ENCODE measurements around the gene DGKZ.

Gene DGKZ

GRCh38 chr11:46397526-46397925 is 50.3 kb downstream of the DGKZ start:
- no CpG with 5 or more reads among the region's 19 CpGs for WGBS (ENCODE audit: insufficient coverage, insufficient read length)
- H3K36me3 ChIP-seq (ENCODE audit: control insufficient read depth, insufficient read depth, low read length) = no peaks in the 10 kb centered on the region; the same call in 1 of the 2 replicates
- H3K9me3 ChIP-seq (ENCODE audit: control insufficient read depth, insufficient read depth, low read length) = no peaks in the 10 kb centered on the region
- H3K27me3 ChIP-seq (ENCODE audit: control insufficient read depth, insufficient read depth, low read length) = no peaks in the 10 kb centered on the region
- no peak overlapping the region for H3K4me3 ChIP-seq (ENCODE audit: low read length)
- DNase-seq (ENCODE audit: low read depth, low spot score) = no peak
- no peak overlapping the region for H3K27ac ChIP-seq (ENCODE audit: low read length)
- H3K4me1 ChIP-seq (ENCODE audit: control insufficient read depth, insufficient read depth, low read length) = peaks cover 1% of the 10 kb centered on the region; the same call in 1 of the 2 replicates

DNA sequence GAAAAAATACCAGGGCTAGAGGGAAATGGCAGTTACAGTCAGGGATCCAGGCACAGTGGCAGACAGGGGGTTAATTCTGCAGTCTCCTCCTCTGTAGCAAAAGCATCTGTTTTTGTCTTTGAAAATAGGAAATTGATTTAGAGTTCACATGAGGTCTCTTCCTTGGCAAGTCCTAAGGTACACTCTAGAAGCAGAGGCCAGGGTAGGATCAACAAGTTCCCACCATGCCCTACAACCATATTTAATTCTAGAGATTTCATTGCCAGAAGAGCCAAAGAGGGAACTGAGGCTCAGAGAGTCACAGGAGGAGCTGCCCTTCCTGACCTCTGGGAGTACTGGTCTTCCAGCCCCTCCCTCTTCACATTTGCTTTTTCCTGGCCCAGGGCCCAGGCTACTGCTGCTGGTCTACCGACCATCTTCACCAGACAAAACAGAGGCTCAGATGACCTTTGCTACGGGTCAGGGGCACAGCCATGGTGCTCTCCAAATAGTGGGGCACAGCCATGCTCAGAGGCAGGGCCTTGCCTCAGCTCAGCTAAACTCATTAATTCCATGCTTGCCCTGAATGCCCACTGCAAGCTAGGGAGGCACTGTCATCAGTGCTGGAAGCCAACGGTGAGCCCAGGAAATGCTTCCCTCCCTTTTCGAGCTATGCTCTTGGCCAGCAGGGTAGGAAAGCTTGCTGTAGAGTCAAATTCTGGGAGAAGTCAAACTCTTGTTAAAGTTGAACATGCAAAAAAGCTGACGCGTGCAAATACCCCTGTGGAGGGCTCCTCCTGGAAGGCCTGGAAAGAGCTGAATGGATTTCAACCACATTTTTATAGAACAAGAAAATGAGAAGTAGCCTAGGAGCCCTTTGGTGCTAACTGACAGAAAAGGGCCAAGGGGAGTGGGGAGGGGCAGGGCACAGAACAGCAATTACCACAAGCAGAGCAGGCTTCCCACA is 56.0 kb downstream of the DGKZ start:
- no CpG with 5 or more reads among the region's 6 CpGs for WGBS (ENCODE audit: insufficient coverage, insufficient read length)
- H3K27me3 ChIP-seq (ENCODE audit: control insufficient read depth, insufficient read depth, low read length) = no peaks in the 10 kb centered on the region
- H3K4me3 ChIP-seq (ENCODE audit: low read length) = no peak overlapping the region
- H3K27ac ChIP-seq (ENCODE audit: low read length) = no peak overlapping the region
- DNase-seq (ENCODE audit: low read depth, low spot score) = no peak
- H3K4me1 ChIP-seq (ENCODE audit: control insufficient read depth, insufficient read depth, low read length) = no peaks in the 10 kb centered on the region
- H3K9me3 ChIP-seq (ENCODE audit: control insufficient read depth, insufficient read depth, low read length) = no peaks in the 10 kb centered on the region
- H3K36me3 ChIP-seq (ENCODE audit: control insufficient read depth, insufficient read depth, low read length) = peaks cover 3% of the 10 kb centered on the region

GRCh38 chr11:46404476-46405017 is 57.3 kb downstream of the DGKZ start:
- no peaks in the 10 kb centered on the region for H3K4me1 ChIP-seq (ENCODE audit: control insufficient read depth, insufficient read depth, low read length)
- H3K36me3 ChIP-seq (ENCODE audit: control insufficient read depth, insufficient read depth, low read length) = peaks cover 3% of the 10 kb centered on the region
- WGBS (ENCODE audit: insufficient coverage, insufficient read length) = no CpG with 5 or more reads among the region's 5 CpGs
- no peaks in the 10 kb centered on the region for H3K27me3 ChIP-seq (ENCODE audit: control insufficient read depth, insufficient read depth, low read length)
- no peak for DNase-seq (ENCODE audit: low read depth, low spot score)
- no peak overlapping the region for H3K4me3 ChIP-seq (ENCODE audit: low read length)
- H3K27ac ChIP-seq (ENCODE audit: low read length) = no peak overlapping the region
- no peaks in the 10 kb centered on the region for H3K9me3 ChIP-seq (ENCODE audit: control insufficient read depth, insufficient read depth, low read length)

- H3K4me1 ChIP-seq (ENCODE audit: control insufficient read depth, insufficient read depth, low read length) = no peaks in the 10 kb centered on the region
- H3K4me3 ChIP-seq (ENCODE audit: low read length) = no peak overlapping the region
- no peak overlapping the region for H3K27ac ChIP-seq (ENCODE audit: low read length)
- WGBS (ENCODE audit: insufficient coverage, insufficient read length) = no CpG with 5 or more reads among the region's 10 CpGs
- peaks cover 3% of the 10 kb centered on the region for H3K36me3 ChIP-seq (ENCODE audit: control insufficient read depth, insufficient read depth, low read length)
- no peaks in the 10 kb centered on the region for H3K9me3 ChIP-seq (ENCODE audit: control insufficient read depth, insufficient read depth, low read length)
- H3K27me3 ChIP-seq (ENCODE audit: control insufficient read depth, insufficient read depth, low read length) = no peaks in the 10 kb centered on the region
- no peak for DNase-seq (ENCODE audit: low read depth, low spot score)
Measured at GRCh38 chr11:46407635-46408034, 60.4 kb downstream of the DGKZ start.

DNA sequence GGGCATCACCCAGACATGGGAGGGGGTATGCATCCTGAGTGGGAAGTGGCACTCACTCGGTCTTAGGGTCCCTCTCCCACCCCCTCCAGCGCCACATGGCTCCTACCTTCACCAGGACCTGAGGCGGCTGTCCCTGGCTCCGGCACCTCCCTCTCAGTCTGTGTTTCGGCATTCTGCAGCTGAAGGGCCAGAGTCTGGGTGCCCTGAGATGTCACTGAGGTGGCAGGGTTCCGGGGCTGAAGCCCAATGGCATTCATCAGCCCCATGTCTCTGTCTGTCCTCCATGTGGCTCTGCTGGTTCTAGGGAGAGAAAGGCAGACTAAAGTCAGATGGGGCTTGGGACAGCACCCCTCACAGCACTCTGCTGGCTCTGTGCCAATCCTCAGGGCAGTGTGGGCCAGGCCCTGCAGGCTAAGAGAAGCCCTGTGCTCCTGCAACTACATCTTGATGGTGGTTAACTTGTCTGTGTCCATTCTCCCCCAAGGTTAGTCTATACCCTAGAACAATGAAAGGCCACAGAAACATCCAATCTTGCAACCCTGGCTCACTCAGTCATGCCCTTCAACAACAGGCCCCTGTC is 61.2 kb downstream of the DGKZ start:
- Histone ChIP-seq H3K27ac (ENCODE audit: low read length) (no peak overlapping the region), H3K36me3 (ENCODE audit: control insufficient read depth, insufficient read depth, low read length) (peaks cover 3% of the 10 kb centered on the region), H3K9me3 (ENCODE audit: control insufficient read depth, insufficient read depth, low read length) (no peaks in the 10 kb centered on the region), H3K4me3 (ENCODE audit: low read length) (no peak overlapping the region), H3K27me3 (ENCODE audit: control insufficient read depth, insufficient read depth, low read length) (no peaks in the 10 kb centered on the region), H3K4me1 (ENCODE audit: control insufficient read depth, insufficient read depth, low read length) (no peaks in the 10 kb centered on the region)
- WGBS (ENCODE audit: insufficient coverage, insufficient read length) = no CpG with 5 or more reads among the region's 6 CpGs
- DNase-seq (ENCODE audit: low read depth, low spot score) = no peak

DNA sequence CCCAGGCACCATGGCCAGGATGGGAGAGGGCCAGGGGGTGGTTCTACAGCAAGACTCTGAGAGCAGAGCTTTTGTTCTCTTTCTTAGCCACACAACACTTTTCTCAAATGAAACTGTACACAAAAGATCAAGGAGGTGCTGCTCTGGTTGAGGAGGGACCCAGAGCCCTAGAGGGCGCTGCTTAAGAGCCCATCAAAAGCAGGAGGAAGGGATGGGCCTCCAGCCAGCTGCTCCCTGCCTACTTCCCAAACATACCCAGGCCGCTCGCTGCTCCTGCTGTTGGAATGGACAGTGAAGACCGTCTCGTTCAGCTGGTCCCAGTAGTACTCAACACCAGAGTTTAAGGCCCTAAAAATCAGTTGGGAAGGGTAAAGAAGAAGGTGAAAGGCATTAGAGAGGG is 62.8 kb downstream of the DGKZ start:
- WGBS (ENCODE audit: insufficient coverage, insufficient read length) = no CpG with 5 or more reads among the region's 5 CpGs
- H3K9me3 ChIP-seq (ENCODE audit: control insufficient read depth, insufficient read depth, low read length) = no peaks in the 10 kb centered on the region
- H3K4me1 ChIP-seq (ENCODE audit: control insufficient read depth, insufficient read depth, low read length) = no peaks in the 10 kb centered on the region
- DNase-seq (ENCODE audit: low read depth, low spot score) = no peak
- H3K36me3 ChIP-seq (ENCODE audit: control insufficient read depth, insufficient read depth, low read length) = peaks cover 3% of the 10 kb centered on the region; the same call in 1 of the 2 replicates
- no peaks in the 10 kb centered on the region for H3K27me3 ChIP-seq (ENCODE audit: control insufficient read depth, insufficient read depth, low read length)
- H3K27ac ChIP-seq (ENCODE audit: low read length) = no peak overlapping the region
- no peak overlapping the region for H3K4me3 ChIP-seq (ENCODE audit: low read length)

DNA sequence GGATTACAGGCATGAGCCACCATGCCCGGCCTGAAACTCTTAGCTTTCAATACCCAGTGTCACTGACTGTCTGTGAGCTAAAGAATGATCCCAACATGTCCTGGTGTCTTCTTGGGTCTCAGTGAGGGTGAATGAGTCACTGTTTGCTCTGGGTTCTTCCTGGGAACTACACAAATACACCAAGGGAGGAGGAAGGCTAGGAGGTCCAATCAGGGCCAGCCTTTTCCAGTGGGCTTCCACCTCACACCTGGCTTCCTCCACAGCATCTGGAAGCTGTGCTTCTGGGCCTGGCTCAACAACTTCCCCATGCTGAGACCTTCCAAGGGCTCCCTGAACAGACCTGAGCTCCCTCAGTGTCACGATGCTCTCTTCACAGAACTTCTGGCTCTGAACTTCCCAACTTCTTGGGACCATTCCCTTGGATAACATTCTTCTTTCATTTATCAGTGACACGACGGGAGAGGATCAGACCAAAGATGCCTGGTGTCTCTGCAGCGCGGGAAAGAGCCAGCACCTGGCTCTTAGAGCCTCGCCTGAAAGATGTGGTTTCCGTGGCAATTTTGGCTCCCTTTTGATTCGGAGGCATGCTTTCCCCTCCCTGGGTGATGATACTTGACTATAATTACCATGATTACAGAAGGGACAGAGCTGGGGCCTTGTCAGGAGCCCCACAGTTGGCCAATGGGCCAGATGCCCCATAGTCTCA is 66.7 kb downstream of the DGKZ start:
- no peak overlapping the region for H3K27ac ChIP-seq (ENCODE audit: low read length)
- H3K4me3 ChIP-seq (ENCODE audit: low read length) = no peak overlapping the region
- no peaks in the 10 kb centered on the region for H3K4me1 ChIP-seq (ENCODE audit: control insufficient read depth, insufficient read depth, low read length)
- no peak for DNase-seq (ENCODE audit: low read depth, low spot score)
- no peaks in the 10 kb centered on the region for H3K27me3 ChIP-seq (ENCODE audit: control insufficient read depth, insufficient read depth, low read length)
- WGBS (ENCODE audit: insufficient coverage, insufficient read length) = no CpG with 5 or more reads among the region's 9 CpGs
- H3K9me3 ChIP-seq (ENCODE audit: control insufficient read depth, insufficient read depth, low read length) = no peaks in the 10 kb centered on the region
- peaks cover 3% of the 10 kb centered on the region; the same call in 1 of the 2 replicates for H3K36me3 ChIP-seq (ENCODE audit: control insufficient read depth, insufficient read depth, low read length)

DNA sequence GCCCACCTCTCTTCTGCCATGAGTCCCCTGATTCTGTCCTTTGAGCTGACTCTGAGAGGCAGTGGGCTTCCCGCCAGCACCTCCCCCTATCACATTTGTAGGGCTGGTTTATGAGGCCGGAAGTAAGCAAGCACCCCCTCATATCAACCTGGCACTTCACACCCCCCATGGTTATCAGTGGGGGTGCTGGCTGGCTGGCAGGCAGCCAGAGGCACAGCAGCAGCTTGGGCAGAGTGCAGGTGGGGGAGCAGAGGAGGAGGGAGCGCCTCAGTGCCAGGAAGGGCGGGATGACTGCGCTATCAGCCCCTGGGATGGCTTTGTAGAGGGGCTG is 67.2 kb downstream of the DGKZ start:
- WGBS (ENCODE audit: insufficient coverage, insufficient read length) = no CpG with 5 or more reads among the region's 5 CpGs
- DNase-seq (ENCODE audit: low read depth, low spot score) = no peak
- H3K27me3 ChIP-seq (ENCODE audit: control insufficient read depth, insufficient read depth, low read length) = no peaks in the 10 kb centered on the region
- peaks cover 3% of the 10 kb centered on the region; the same call in 1 of the 2 replicates for H3K36me3 ChIP-seq (ENCODE audit: control insufficient read depth, insufficient read depth, low read length)
- no peak overlapping the region for H3K4me3 ChIP-seq (ENCODE audit: low read length)
- H3K4me1 ChIP-seq (ENCODE audit: control insufficient read depth, insufficient read depth, low read length) = no peaks in the 10 kb centered on the region
- no peak overlapping the region for H3K27ac ChIP-seq (ENCODE audit: low read length)
- H3K9me3 ChIP-seq (ENCODE audit: control insufficient read depth, insufficient read depth, low read length) = no peaks in the 10 kb centered on the region

GRCh38 chr11:46414879-46415278 is 67.6 kb downstream of the DGKZ start:
- Histone ChIP-seq H3K27me3 (ENCODE audit: control insufficient read depth, insufficient read depth, low read length) (no peaks in the 10 kb centered on the region), H3K4me3 (ENCODE audit: low read length) (no peak overlapping the region), H3K36me3 (ENCODE audit: control insufficient read depth, insufficient read depth, low read length) (peaks cover 3% of the 10 kb centered on the region; the same call in 1 of the 2 replicates), H3K9me3 (ENCODE audit: control insufficient read depth, insufficient read depth, low read length) (no peaks in the 10 kb centered on the region), H3K27ac (ENCODE audit: low read length) (no peak overlapping the region), H3K4me1 (ENCODE audit: control insufficient read depth, insufficient read depth, low read length) (no peaks in the 10 kb centered on the region)
- WGBS (ENCODE audit: insufficient coverage, insufficient read length) = no CpG with 5 or more reads among the region's 3 CpGs
- no peak for DNase-seq (ENCODE audit: low read depth, low spot score)

DNA sequence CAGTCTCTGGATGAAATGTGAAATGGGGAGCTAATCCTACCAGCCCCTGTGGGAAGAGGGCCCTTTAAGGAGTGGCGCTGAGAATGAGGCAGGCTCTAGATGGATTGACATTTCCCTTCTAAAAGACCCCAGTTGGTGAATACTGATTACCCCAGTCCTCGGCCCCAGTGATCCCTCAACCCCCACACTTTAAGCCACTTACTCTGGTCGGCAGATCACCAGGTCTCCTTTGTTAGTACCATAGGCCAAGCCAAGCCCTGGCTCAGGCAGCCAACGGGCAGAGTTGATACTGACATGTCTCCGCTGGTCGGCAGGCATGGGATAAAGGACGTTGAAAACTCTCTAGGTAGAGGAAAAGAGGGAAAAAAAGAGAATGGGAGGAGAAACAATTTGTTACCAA is 70.4 kb downstream of the DGKZ start:
- Histone ChIP-seq H3K27me3 (ENCODE audit: control insufficient read depth, insufficient read depth, low read length) (no peaks in the 10 kb centered on the region), H3K9me3 (ENCODE audit: control insufficient read depth, insufficient read depth, low read length) (no peaks in the 10 kb centered on the region), H3K4me3 (ENCODE audit: low read length) (no peak overlapping the region), H3K27ac (ENCODE audit: low read length) (no peak overlapping the region), H3K4me1 (ENCODE audit: control insufficient read depth, insufficient read depth, low read length) (no peaks in the 10 kb centered on the region), H3K36me3 (ENCODE audit: control insufficient read depth, insufficient read depth, low read length) (peaks cover 3% of the 10 kb centered on the region; the same call in 1 of the 2 replicates)
- WGBS (ENCODE audit: insufficient coverage, insufficient read length) = no CpG with 5 or more reads among the region's 7 CpGs
- no peak for DNase-seq (ENCODE audit: low read depth, low spot score)
